Measurements from ENCODE around the gene PHOX2B. TPM values are rescaled to one million over a fixed set of nuclear protein-coding genes. Genes with fewer than 3 reads are reported as not detected.
"Not testable (repeated sequence)": the region's sequence is repeated elsewhere in the genome, so short reads cannot be mapped to it uniquely, and the experiment has no call there.

PHOX2B gene
- polyA plus RNA-seq, 1 donor = 16.7 TPM

GRCh38 chr4:41737491-41737890 lies 11.0 kb downstream of the PHOX2B start:
- WGBS (ENCODE audit: insufficient coverage, low lambda C conversion rate) = no CpG with 5 or more reads among the region's 8 CpGs
- H3K4me3 ChIP-seq (ENCODE audit: low read length); DNase-seq; H3K9me3 ChIP-seq (ENCODE audit: control insufficient read depth, low read depth, low read length); H3K27ac ChIP-seq (ENCODE audit: low read length); H3K36me3 ChIP-seq (ENCODE audit: control insufficient read depth, insufficient read depth, low read length); H3K4me1 ChIP-seq (ENCODE audit: control insufficient read depth, insufficient read depth, low read length): not testable (repeated sequence)
- H3K27me3 ChIP-seq (ENCODE audit: control insufficient read depth, insufficient read depth, low read length) = peaks cover 36% of the 10 kb centered on the region

- Histone ChIP-seq H3K27me3 (ENCODE audit: control insufficient read depth, insufficient read depth, low read length) (peaks cover 16% of the 10 kb centered on the region), H3K9me3 (ENCODE audit: control insufficient read depth, low read depth, low read length) (no peaks in the 10 kb centered on the region), H3K4me1 (ENCODE audit: control insufficient read depth, insufficient read depth, low read length) (no peaks in the 10 kb centered on the region), H3K36me3 (ENCODE audit: control insufficient read depth, insufficient read depth, low read length) (no peaks in the 10 kb centered on the region), H3K4me3 (ENCODE audit: low read length) (no peak overlapping the region), H3K27ac (ENCODE audit: low read length) (no peak overlapping the region)
- WGBS (ENCODE audit: insufficient coverage, low lambda C conversion rate) = no CpG with 5 or more reads among the region's 3 CpGs
- DNase-seq = no peak
Measured at GRCh38 chr4:41734371-41734770, 14.2 kb downstream of the PHOX2B start.

GRCh38 chr4:41731569-41732126 lies 16.9 kb downstream of the PHOX2B start:
- Histone ChIP-seq H3K27me3 (ENCODE audit: control insufficient read depth, insufficient read depth, low read length) (peaks cover 18% of the 10 kb centered on the region), H3K4me3 (ENCODE audit: low read length) (no peak overlapping the region), H3K9me3 (ENCODE audit: control insufficient read depth, low read depth, low read length) (no peaks in the 10 kb centered on the region), H3K4me1 (ENCODE audit: control insufficient read depth, insufficient read depth, low read length) (no peaks in the 10 kb centered on the region), H3K36me3 (ENCODE audit: control insufficient read depth, insufficient read depth, low read length) (no peaks in the 10 kb centered on the region), H3K27ac (ENCODE audit: low read length) (no peak overlapping the region)
- DNase-seq = no peak
- 20% methylated on average over 1 of the region's 12 CpGs for WGBS (ENCODE audit: insufficient coverage, low lambda C conversion rate)

GRCh38 chr4:41728573-41728913 lies 20.0 kb downstream of the PHOX2B start:
- WGBS (ENCODE audit: insufficient coverage, low lambda C conversion rate) = no CpG with 5 or more reads among the region's 3 CpGs
- no peaks in the 10 kb centered on the region for H3K9me3 ChIP-seq (ENCODE audit: control insufficient read depth, low read depth, low read length)

GRCh38 chr4:41727861-41728572 lies 20.5 kb downstream of the PHOX2B start:
- no peak for DNase-seq
- H3K4me1 ChIP-seq (ENCODE audit: control insufficient read depth, insufficient read depth, low read length) = no peaks in the 10 kb centered on the region
- H3K27me3 ChIP-seq (ENCODE audit: control insufficient read depth, insufficient read depth, low read length) = peaks cover 17% of the 10 kb centered on the region
- WGBS (ENCODE audit: insufficient coverage, low lambda C conversion rate) = no CpG with 5 or more reads among the region's 4 CpGs
- H3K9me3 ChIP-seq (ENCODE audit: control insufficient read depth, low read depth, low read length) = no peaks in the 10 kb centered on the region
- no peak overlapping the region for H3K4me3 ChIP-seq (ENCODE audit: low read length)
- H3K27ac ChIP-seq (ENCODE audit: low read length) = no peak overlapping the region
- H3K36me3 ChIP-seq (ENCODE audit: control insufficient read depth, insufficient read depth, low read length) = no peaks in the 10 kb centered on the region

More at GRCh38 chr4:41728573-41728913, 20.0 kb downstream of the PHOX2B start:
- Histone ChIP-seq H3K27ac (ENCODE audit: low read length) (no peak overlapping the region), H3K4me1 (ENCODE audit: control insufficient read depth, insufficient read depth, low read length) (no peaks in the 10 kb centered on the region), H3K27me3 (ENCODE audit: control insufficient read depth, insufficient read depth, low read length) (peaks cover 17% of the 10 kb centered on the region), H3K36me3 (ENCODE audit: control insufficient read depth, insufficient read depth, low read length) (no peaks in the 10 kb centered on the region), H3K4me3 (ENCODE audit: low read length) (no peak overlapping the region)
- DNase-seq = no peak

- Histone ChIP-seq H3K4me3 (ENCODE audit: low read length) (no peak overlapping the region), H3K27me3 (ENCODE audit: control insufficient read depth, insufficient read depth, low read length) (peaks cover 7% of the 10 kb centered on the region), H3K27ac (ENCODE audit: low read length) (no peak overlapping the region), H3K4me1 (ENCODE audit: control insufficient read depth, insufficient read depth, low read length) (no peaks in the 10 kb centered on the region), H3K9me3 (ENCODE audit: control insufficient read depth, low read depth, low read length) (no peaks in the 10 kb centered on the region), H3K36me3 (ENCODE audit: control insufficient read depth, insufficient read depth, low read length) (no peaks in the 10 kb centered on the region)
- DNase-seq = no peak
- no CpG with 5 or more reads among the region's 1 CpG for WGBS (ENCODE audit: insufficient coverage, low lambda C conversion rate)
Measured at GRCh38 chr4:41725254-41725653, 23.3 kb downstream of the PHOX2B start.

- H3K9me3 ChIP-seq (ENCODE audit: control insufficient read depth, low read depth, low read length) = no peaks in the 10 kb centered on the region
- H3K4me3 ChIP-seq (ENCODE audit: low read length) = no peak overlapping the region
- DNase-seq = no peak
- no peaks in the 10 kb centered on the region for H3K36me3 ChIP-seq (ENCODE audit: control insufficient read depth, insufficient read depth, low read length)
- no peak overlapping the region for H3K27ac ChIP-seq (ENCODE audit: low read length)
- H3K4me1 ChIP-seq (ENCODE audit: control insufficient read depth, insufficient read depth, low read length) = no peaks in the 10 kb centered on the region
- WGBS (ENCODE audit: insufficient coverage, low lambda C conversion rate) = no CpG with 5 or more reads among the region's 3 CpGs
- peaks cover 6% of the 10 kb centered on the region for H3K27me3 ChIP-seq (ENCODE audit: control insufficient read depth, insufficient read depth, low read length)
Measured at GRCh38 chr4:41723286-41723685, 25.2 kb downstream of the PHOX2B start.

- DNase-seq = no peak
- Histone ChIP-seq H3K4me3 (ENCODE audit: low read length) (no peak overlapping the region), H3K9me3 (ENCODE audit: control insufficient read depth, low read depth, low read length) (no peaks in the 10 kb centered on the region), H3K36me3 (ENCODE audit: control insufficient read depth, insufficient read depth, low read length) (no peaks in the 10 kb centered on the region), H3K4me1 (ENCODE audit: control insufficient read depth, insufficient read depth, low read length) (no peaks in the 10 kb centered on the region), H3K27me3 (ENCODE audit: control insufficient read depth, insufficient read depth, low read length) (peaks cover 5% of the 10 kb centered on the region), H3K27ac (ENCODE audit: low read length) (no peak overlapping the region)
- WGBS (ENCODE audit: insufficient coverage, low lambda C conversion rate) = no CpG with 5 or more reads among the region's 1 CpG
Measured at GRCh38 chr4:41722181-41722580, 26.3 kb downstream of the PHOX2B start.

- no peak overlapping the region for H3K4me3 ChIP-seq (ENCODE audit: low read length)
Measured at GRCh38 chr4:41719417-41719816, 29.1 kb downstream of the PHOX2B start.

GRCh38 chr4:41718907-41719306 lies 29.6 kb downstream of the PHOX2B start:
- Histone ChIP-seq H3K36me3 (ENCODE audit: control insufficient read depth, insufficient read depth, low read length) (no peaks in the 10 kb centered on the region), H3K9me3 (ENCODE audit: control insufficient read depth, low read depth, low read length) (no peaks in the 10 kb centered on the region), H3K4me3 (ENCODE audit: low read length) (no peak overlapping the region), H3K27ac (ENCODE audit: low read length) (no peak overlapping the region), H3K4me1 (ENCODE audit: control insufficient read depth, insufficient read depth, low read length) (no peaks in the 10 kb centered on the region), H3K27me3 (ENCODE audit: control insufficient read depth, insufficient read depth, low read length) (peaks cover 4% of the 10 kb centered on the region)
- DNase-seq = no peak

More at GRCh38 chr4:41719417-41719816, 29.1 kb downstream of the PHOX2B start:
- no peak overlapping the region for H3K27ac ChIP-seq (ENCODE audit: low read length)
- no peaks in the 10 kb centered on the region for H3K4me1 ChIP-seq (ENCODE audit: control insufficient read depth, insufficient read depth, low read length)
- DNase-seq = no peak
- peaks cover 4% of the 10 kb centered on the region for H3K27me3 ChIP-seq (ENCODE audit: control insufficient read depth, insufficient read depth, low read length)
- H3K36me3 ChIP-seq (ENCODE audit: control insufficient read depth, insufficient read depth, low read length) = no peaks in the 10 kb centered on the region
- H3K9me3 ChIP-seq (ENCODE audit: control insufficient read depth, low read depth, low read length) = no peaks in the 10 kb centered on the region
- WGBS (ENCODE audit: insufficient coverage, low lambda C conversion rate) = 80% methylated on average over 1 of the region's 2 CpGs

GRCh38 chr4:41715155-41715554 lies 33.4 kb downstream of the PHOX2B start:
- Histone ChIP-seq H3K27me3 (ENCODE audit: control insufficient read depth, insufficient read depth, low read length) (peaks cover 4% of the 10 kb centered on the region), H3K4me3 (ENCODE audit: low read length) (no peak overlapping the region), H3K36me3 (ENCODE audit: control insufficient read depth, insufficient read depth, low read length) (no peaks in the 10 kb centered on the region), H3K9me3 (ENCODE audit: control insufficient read depth, low read depth, low read length) (no peaks in the 10 kb centered on the region), H3K4me1 (ENCODE audit: control insufficient read depth, insufficient read depth, low read length) (no peaks in the 10 kb centered on the region), H3K27ac (ENCODE audit: low read length) (no peak overlapping the region)
- no peak for DNase-seq
- no CpG with 5 or more reads among the region's 1 CpG for WGBS (ENCODE audit: insufficient coverage, low lambda C conversion rate)

Measured in large intestine (tissue), 3 donors.